ENCODE data around the gene S100A9. TPM values are rescaled to one million over a fixed set of nuclear protein-coding genes. Genes with fewer than 3 reads are reported as not detected.

S100A9 gene
- total RNA-seq, 1 experiment from 2014 or later = 0.59 TPM

GRCh38 chr1:153357076-153357852 lies 390 bp upstream of the S100A9 start:
- Histone ChIP-seq H4K20me1 (ENCODE audit: insufficient read depth) (no peaks in the 10 kb centered on the region), H3K27ac (ENCODE audit: low read depth, low read length) (no peak overlapping the region), H3K9me2 (ENCODE audit: insufficient read depth) (no peaks in the 10 kb centered on the region), H3K4me2 (ENCODE audit: low read length) (no peak overlapping the region), H3K27me3 (ENCODE audit: insufficient read depth, low read length) (no peaks in the 10 kb centered on the region), H3K36me3 (ENCODE audit: control insufficient read depth in 1 of 2, insufficient read depth in 2 of 2, low read length in 2 of 2) (no peaks in the 10 kb centered on the region), H2AFZ (ENCODE audit: low read depth, low read length, poor library complexity, severe bottlenecking) (no peak overlapping the region), H3K4me3 (replicated peaks in 1 of 2; ENCODE audit: low read depth in 1 of 2, low read length in 2 of 2) (no peak overlapping the region), H3K9ac (ENCODE audit: low read length) (no peak overlapping the region), H3K9me3 (ENCODE audit: control insufficient read depth in 1 of 2, insufficient read depth in 1 of 2, low read depth in 1 of 2, low read length in 2 of 2) (no peaks in the 10 kb centered on the region), H3K4me1 (ENCODE audit: control insufficient read depth in 1 of 2, insufficient read depth in 2 of 2, low read length in 2 of 2) (no peaks in the 10 kb centered on the region; a peak in 1 of 4 replicates), H3K79me2 (ENCODE audit: insufficient read depth, low read length) (no peaks in the 10 kb centered on the region)
- CTCF ChIA-PET = interaction anchor here (0.9 kb wide), 2 partner anchors 109 to 138 kb away, joined by 3 read pairs; no protein-coding TSS in a partner anchor
- DNase-seq (ENCODE audit: low read depth, low spot score) (no peak), ATAC-seq (no peak)
- TF ChIP-seq REST (IDR thresholded peaks at IDR 0.05; ENCODE audit: low read depth) (no peak), FOSL1 (IDR thresholded peaks at IDR 0.05; ENCODE audit: low read depth) (no peak), EZH2 (IDR thresholded peaks at IDR 0.05) (no peak), POLR2AphosphoS5 (IDR thresholded peaks at IDR 0.05; ENCODE audit: low read depth, low read length) (no peak), JUND (IDR thresholded peaks at IDR 0.05) (no peak), YY1 (IDR thresholded peaks at IDR 0.05; ENCODE audit: extremely low read depth, insufficient replicate concordance, low read depth, low read length) (no peak), CBX3 (IDR thresholded peaks at IDR 0.05; ENCODE audit: low read depth) (no peak), ZFX (IDR thresholded peaks at IDR 0.05) (no peak), POLR2A (IDR thresholded peaks at IDR 0.05; ENCODE audit: borderline replicate concordance, extremely low read depth, insufficient read depth, insufficient read length) (no peak), ATF3 (IDR thresholded peaks at IDR 0.05) (no peak), SRF (IDR thresholded peaks at IDR 0.05; ENCODE audit: low read depth) (no peak), SP1 (IDR thresholded peaks at IDR 0.05; ENCODE audit: low read depth) (no peak), ELF1 (IDR thresholded peaks at IDR 0.05; ENCODE audit: borderline replicate concordance, low read depth) (no peak)
- RAD21 ChIA-PET (ENCODE audit: low non-redundant PET in 1 of 2, low total read pairs in 2 of 2, uncharacterized antibody in 2 of 2, unreplicated experiment in 2 of 2) = no interaction called here
- POLR2A ChIA-PET = no interaction called here
- intact Hi-C loops (cut with micrococcal nuclease) = no loop called here
- no TSS peak for BruUV-seq (replicated peaks)
